HG02588 (cell line): ENCODE data around the gene PRSS58.

Experiments used
- ATAC-seq: cut with Tn5 transposase; IDR thresholded peaks from one replicate; pipeline ENCODE4 v1.9.1; 2021; ENCODE audit warnings: mild to moderate bottlenecking, moderate library complexity; ENCODE audit not compliant: unreplicated experiment

Gene PRSS58, protein sequence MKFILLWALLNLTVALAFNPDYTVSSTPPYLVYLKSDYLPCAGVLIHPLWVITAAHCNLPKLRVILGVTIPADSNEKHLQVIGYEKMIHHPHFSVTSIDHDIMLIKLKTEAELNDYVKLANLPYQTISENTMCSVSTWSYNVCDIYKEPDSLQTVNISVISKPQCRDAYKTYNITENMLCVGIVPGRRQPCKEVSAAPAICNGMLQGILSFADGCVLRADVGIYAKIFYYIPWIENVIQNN

DNA sequence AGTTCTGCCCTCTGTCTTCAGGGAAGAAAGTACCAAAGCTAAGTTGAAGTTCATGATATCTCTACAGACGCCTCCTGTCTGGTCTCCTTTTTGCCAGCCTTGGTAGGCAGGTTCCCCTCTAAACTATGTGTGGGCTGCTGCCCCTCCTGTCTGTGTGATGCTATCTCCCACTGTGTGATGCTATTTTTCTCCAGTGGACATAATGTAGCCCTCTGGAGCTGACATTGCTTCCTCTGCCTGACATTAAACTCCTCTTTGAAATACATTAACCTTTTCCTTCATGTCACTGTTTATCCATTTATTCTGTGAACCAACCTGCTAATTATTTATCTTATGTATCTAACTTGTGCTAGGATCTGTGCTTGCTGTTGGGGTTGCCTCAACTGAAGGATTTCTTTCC is at the start of gene PRSS58:
PRSS58 (minus strand) TSS at position 101 of the 400 bp plus-strand sequence. CDS start 351 bp downstream, outside the sequence.
- no peak for ATAC-seq

DNA sequence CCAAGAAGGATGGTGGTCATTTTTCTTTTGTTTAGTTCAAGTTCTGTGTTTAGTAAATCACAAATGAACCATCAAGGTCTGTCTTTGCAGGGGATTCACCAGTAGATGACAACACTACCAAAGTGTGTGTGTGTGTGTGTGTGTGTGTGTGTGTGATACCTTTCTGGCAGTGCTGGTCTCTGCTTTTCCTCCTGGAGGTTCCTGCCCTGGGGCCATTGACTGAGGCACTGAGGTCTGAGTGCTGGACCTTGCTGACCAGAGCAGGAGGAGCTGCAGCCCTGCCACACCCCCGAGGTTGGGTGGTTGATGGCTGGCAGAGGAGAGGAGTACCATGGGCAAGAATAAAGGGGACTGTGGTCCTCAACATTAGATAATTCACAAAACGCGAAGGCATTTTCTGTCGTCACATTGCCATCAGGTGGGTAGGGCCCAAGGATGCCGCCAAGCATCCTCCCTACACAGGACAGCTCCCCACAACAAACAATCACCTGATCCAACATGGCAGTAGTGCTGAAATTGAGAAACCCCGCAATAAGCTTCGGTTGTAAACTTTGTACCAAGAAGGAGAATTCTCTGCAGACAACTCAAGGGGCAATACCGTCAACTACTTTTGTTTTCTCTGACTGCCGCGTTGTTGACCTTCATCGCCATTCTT is 49.5 kb upstream of the PRSS58 start:
- ATAC-seq = no peak

DNA sequence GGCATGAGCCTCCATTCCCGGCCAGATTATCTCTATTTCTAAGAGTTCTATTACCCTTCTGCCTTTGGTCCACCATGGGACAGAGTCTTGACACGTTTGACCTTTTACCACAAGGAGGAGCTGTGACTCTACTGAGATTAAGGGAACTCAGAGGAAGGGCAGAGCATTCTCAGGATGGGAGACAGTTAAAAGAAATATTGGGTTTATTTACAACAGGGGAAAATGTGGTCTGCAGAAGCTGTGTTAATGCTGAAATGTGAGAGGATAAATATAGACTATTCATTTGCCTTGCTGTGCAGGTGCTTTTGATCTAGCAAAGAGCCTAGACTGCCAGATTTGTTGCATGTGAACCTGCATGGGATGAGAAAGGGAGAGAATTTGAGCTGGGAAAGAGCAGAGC is 45.8 kb upstream of the PRSS58 start:
- ATAC-seq = no peak

DNA sequence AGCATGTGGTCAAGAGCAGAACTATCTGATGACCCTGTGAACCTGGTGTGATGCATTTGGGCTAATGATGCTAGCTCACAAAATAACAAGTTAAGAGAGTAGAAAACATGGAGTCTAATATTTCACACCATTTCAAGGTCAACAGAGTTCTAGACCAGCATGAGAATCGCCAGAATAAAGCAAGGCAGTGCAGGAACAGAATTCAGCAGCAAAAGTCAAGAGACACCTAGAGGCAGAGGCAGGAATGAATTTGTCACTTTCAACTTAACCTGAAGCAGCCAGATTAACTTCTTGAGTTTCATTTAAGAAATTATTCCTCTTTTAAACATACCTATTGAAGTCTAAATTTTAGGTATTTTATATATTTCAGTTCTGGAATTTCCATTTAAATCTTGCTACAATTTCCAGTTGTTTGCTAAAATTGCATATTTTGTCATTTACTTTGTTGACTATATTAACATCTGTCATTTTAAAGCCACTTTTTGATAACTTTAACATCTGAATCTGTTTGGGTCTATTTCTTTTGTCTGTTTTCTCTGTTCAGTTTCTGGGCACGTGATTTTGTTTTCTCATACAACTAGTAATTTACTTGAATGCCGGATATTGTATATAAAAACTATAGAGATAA is 44.2 kb upstream of the PRSS58 start:
- ATAC-seq = no peak

GRCh38 chr7:142301299-142301698 is 43.4 kb upstream of the PRSS58 start:
- no peak for ATAC-seq

DNA sequence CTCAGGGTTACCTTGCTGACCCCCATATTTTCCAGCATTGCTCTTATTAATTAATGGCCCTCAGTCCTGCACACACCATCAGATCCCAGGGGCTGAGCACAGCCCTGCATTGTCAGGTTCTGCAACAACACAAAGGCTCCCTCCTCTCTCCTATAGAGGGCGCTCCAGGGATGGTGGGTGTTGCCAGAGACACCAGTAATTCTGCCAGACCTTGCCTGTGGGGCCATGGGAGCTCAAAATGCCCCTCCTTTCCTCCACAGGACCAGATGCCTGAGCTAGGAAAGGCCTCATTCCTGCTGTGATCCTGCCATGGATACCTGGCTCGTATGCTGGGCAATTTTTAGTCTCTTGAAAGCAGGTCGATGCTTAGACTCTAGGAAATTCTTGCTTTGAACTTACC is 42.8 kb upstream of the PRSS58 start:
- ATAC-seq = no peak

DNA sequence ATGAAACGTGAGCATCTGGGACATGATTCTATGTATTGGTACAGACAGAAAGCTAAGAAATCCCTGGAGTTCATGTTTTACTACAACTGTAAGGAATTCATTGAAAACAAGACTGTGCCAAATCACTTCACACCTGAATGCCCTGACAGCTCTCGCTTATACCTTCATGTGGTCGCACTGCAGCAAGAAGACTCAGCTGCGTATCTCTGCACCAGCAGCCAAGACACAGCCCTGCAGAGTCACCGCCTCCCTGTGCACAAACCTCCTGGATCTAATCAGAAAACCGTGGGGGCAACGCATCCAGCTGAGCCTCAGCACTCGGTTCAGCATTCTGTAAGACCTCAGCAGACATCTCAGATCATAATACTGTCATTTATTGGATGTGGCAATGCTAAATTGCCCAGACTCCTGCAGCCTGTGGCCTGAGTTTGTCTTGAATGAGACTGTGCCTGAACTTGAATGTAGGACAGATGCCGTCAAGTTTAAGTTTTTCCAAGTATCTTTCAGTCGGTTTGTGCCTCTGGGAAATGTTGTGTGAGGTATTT is 41.5 kb upstream of the PRSS58 start:
- no peak for ATAC-seq

GRCh38 chr7:142298627-142299026 is 40.8 kb upstream of the PRSS58 start:
- ATAC-seq = no peak

DNA sequence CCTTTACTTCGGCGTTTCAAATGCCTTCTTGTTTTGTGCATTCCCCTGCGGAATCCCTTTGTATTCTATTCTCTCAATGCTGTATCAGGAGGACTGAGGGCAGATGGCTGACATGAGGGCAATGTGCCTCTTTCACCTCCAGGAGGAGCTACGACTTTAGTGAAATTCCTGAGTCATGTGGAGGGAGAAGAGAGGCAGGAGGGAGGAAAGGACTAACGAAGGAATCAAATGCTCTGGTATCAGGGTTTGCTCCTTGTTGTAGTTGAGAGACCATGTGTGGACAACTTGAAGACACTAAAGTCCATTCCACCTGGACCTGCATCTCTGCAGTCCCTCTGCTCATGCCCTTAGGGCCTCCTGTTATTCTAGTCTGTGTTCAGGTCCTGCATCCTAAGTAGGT is 40.2 kb upstream of the PRSS58 start:
- no peak for ATAC-seq

DNA sequence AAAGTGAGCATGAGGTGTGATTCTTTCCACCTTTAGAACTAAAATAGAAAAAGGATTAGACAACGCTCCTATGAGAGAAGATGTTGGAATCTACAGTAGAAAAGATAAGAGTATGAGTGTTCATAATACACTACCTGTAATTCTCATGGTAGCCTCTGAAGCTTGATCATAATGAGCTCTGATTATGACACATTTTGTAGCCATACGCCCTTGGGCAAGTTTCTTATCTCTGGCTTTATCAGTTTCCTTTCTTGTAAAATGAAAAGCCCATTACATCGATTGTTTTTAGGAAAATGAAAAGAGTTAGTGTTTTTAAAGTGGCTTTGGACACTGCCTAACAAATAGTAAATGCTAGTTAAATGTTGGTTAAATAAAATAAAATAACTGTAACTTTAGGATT is 22.4 kb upstream of the PRSS58 start:
- ATAC-seq = no peak

GRCh38 chr7:142279601-142280000 is 21.7 kb upstream of the PRSS58 start:
- ATAC-seq = no peak

GRCh38 chr7:142275028-142275427 is 17.2 kb upstream of the PRSS58 start:
- no peak for ATAC-seq

DNA sequence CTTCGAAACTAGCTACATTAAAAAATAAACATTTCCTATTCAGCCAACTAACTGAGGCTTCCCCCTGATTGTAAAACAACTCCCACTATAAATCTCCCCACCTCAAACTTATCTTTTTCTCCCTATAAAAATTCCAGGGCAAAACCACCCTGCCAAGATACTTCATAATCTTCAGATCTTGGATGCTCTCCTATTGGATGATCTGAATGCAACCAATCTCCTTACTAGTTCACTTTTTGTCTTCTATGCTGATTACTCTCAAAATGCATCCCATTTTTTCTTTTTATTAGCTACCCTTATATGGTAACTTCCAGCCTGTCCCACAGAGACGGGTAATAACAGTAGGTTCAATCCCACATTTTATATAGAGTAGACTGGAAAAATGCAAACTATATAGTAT is 15.0 kb upstream of the PRSS58 start:
- no peak for ATAC-seq

GRCh38 chr7:142263598-142264380 is 5.9 kb upstream of the PRSS58 start:
- no peak for ATAC-seq

- no peak for ATAC-seq
Observed at GRCh38 chr7:142250705-142251104, 7.2 kb downstream of the PRSS58 start.

- ATAC-seq = no peak
Observed at GRCh38 chr7:142249918-142250317, 7.9 kb downstream of the PRSS58 start.

DNA sequence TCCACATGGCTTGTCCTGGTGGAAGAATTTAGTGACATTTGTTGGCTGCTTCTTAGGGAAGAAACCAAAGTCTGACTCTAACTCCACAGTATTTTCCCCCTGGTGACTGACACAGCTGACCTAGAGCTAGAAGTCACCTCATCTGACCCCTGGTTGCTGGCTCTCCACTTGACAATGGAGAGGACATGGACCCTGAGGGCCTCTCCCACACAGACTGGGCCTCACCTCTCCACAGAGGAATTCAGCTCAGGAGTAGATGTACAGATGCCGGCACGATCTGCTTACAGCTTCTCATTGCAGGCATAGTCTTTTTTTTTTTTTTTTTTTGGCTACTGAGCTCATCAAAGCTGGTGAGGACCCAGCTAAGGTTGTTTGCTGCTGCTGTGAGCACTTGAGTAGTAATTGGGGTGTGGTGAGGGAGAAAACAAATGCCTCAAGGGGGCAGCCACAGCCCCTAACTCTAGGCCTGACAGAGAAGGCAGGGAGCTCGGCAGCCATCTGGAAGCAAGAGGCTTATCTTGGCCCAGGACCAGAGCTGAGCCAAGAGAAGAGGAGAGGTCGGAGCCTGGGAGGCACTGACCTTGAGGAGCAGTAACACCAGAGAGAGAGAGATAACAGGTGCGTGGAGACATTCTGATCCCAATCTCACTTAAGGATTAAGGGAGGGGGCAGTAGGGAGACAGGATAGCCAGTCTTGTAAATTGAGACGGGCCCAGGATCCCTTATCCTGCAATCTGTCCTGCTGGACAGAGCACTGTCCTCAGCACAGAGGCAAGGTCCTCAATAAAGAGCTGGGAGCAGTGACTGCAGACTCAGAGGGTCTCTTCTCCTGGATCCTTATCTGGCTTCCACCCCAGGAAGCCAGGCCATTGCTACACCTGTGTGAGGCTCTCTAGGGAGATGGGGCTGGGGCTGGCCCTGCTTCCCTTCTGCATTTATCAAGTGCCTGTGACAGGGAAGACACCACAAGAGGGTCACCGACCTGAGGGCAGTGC is 9.4 kb downstream of the PRSS58 start:
- ATAC-seq = no peak

- no peak for ATAC-seq
Observed at GRCh38 chr7:142243823-142244222, 14.0 kb downstream of the PRSS58 start.

GRCh38 chr7:142240546-142240945 is 17.3 kb downstream of the PRSS58 start:
- no peak for ATAC-seq

DNA sequence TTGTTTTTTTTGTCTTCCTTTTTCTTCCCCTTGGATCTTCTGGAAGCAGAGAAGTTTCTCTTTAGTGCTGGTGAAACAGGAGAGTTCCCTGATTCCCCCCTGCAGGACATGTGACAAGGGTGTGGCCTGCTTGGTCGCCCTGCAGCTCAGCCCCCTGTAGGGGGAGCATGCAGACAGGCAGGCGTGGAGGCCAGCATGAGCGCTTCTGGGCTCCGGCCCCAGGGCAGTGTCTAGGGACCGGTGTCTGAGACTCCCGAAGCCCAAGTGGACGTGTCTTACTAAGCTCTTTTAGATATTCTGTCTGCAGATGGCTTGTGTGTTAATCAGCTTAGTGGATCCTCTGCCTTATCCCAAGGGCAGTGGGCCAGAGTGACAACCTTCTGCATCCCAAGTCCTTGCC is 26.1 kb downstream of the PRSS58 start:
- no peak for ATAC-seq
